Mesendoderm (in vitro differentiated cells): ENCODE results near the gene UTRN.
A peak's percentile ranks its signal among the peaks of the same experiment; 100 is the strongest.

Source experiments
- DNase-seq: peaks from one replicate; pipeline ENCODE4 v3.0.0; 2013
- H2AK5ac ChIP-seq: 2 replicates; pipeline ENCODE4 v1.6.1; 2013; ENCODE audit warnings: low read length, inconsistent platforms
- H2BK120ac ChIP-seq: 2 replicates; pipeline ENCODE4 v1.6.1; 2013; ENCODE audit warnings: low read depth, mild to moderate bottlenecking, low read length, moderate library complexity, mixed read lengths
- H2BK15ac ChIP-seq: replicated peaks from 2 replicates; pipeline ENCODE4 v1.6.1; 2013; ENCODE audit warnings: low read depth, mild to moderate bottlenecking, moderate library complexity
- H2BK5ac ChIP-seq: 2 replicates; pipeline ENCODE4 v1.6.1; 2013; ENCODE audit warnings: low read length, inconsistent platforms
- H3K18ac ChIP-seq: 2 replicates; pipeline ENCODE4 v1.6.1; 2013; ENCODE audit warnings: mild to moderate bottlenecking, low read length, mixed read lengths
- H3K23ac ChIP-seq: one replicate; pipeline ENCODE4 v1.6.1; 2013; ENCODE audit warnings: low read length
- H3K27ac ChIP-seq: 2 replicates; pipeline ENCODE4 v1.5.1; 2013; ENCODE audit warnings: low read depth, mild to moderate bottlenecking, inconsistent platforms, low read length, moderate library complexity
- H3K27me3 ChIP-seq: 2 replicates; pipeline ENCODE4 v1.6.1; 2013; ENCODE audit warnings: low read length, control low read depth, mild to moderate bottlenecking, inconsistent platforms; ENCODE audit not compliant: insufficient read depth, poor library complexity
- H3K36me3 ChIP-seq: 2 replicates; pipeline ENCODE4 v1.6.1; 2013; ENCODE audit warnings: low read length, inconsistent platforms; ENCODE audit not compliant: control insufficient read depth, insufficient read depth
- H3K4ac ChIP-seq: one replicate; pipeline ENCODE4 v1.6.1; 2013; ENCODE audit warnings: low read depth, mild to moderate bottlenecking, low read length, moderate library complexity
- H3K4me1 ChIP-seq: 2 replicates; pipeline ENCODE4 v1.6.1; 2013; ENCODE audit warnings: low read depth, low read length, inconsistent platforms; ENCODE audit not compliant: control insufficient read depth
- H3K4me2 ChIP-seq: 2 replicates; pipeline ENCODE4 v1.6.1; 2013; ENCODE audit warnings: low read length
- H3K4me3 ChIP-seq: 2 replicates; pipeline ENCODE4 v1.5.1; 2013; ENCODE audit warnings: mild to moderate bottlenecking, low read length
- H3K56ac ChIP-seq: one replicate; pipeline ENCODE4 v1.6.1; 2013; ENCODE audit warnings: low read length
- H3K79me1 ChIP-seq: 2 replicates; pipeline ENCODE4 v1.6.1; 2013; ENCODE audit warnings: low read length, inconsistent platforms
- H3K79me2 ChIP-seq: 2 replicates; pipeline ENCODE4 v1.6.1; 2013; ENCODE audit warnings: mild to moderate bottlenecking, low read length; ENCODE audit not compliant: control insufficient read depth, insufficient read depth
- H3K9ac ChIP-seq: 2 replicates; pipeline ENCODE4 v1.6.1; 2013; ENCODE audit warnings: low read length, inconsistent platforms
- H4K5ac ChIP-seq: one replicate; pipeline ENCODE4 v1.6.1; 2013; ENCODE audit warnings: low read length
- H4K8ac ChIP-seq: one replicate; pipeline ENCODE4 v1.6.1; 2013; ENCODE audit warnings: low read depth, mild to moderate bottlenecking, control low read depth, low read length, moderate library complexity
- WGBS: extraction: QIAGEN DNeasy Blood & Tissue Kit; methylation state at CpG from one replicate; pipeline ENCODE4 v1.1.7; 2013; ENCODE audit warnings: low lambda C conversion rate, missing lambda C conversion rate; ENCODE audit not compliant: insufficient coverage; ENCODE audit errors: extremely low coverage; 5-methylcytosine and 5-hydroxymethylcytosine counted together

The UTRN gene

GRCh38 chr6:144298194-144298593 is 13.1 kb downstream of the UTRN start:
- Histone ChIP-seq H3K23ac (no peak overlapping the region), H3K56ac (no peak overlapping the region), H3K9ac (no peak overlapping the region), H2AK5ac (no peak overlapping the region), H3K4me2 (no peak overlapping the region), H3K4me3 (no peak overlapping the region), H2BK15ac (no peak overlapping the region), H3K79me1 (peaks cover 5% of the 10 kb centered on the region), H3K27ac (no peak overlapping the region), H3K27me3 (no peaks in the 10 kb centered on the region), H3K4me1 (peaks cover 2% of the 10 kb centered on the region), H4K8ac (no peak overlapping the region), H3K4ac (no peak overlapping the region), H4K5ac (no peak overlapping the region), H3K79me2 (no peaks in the 10 kb centered on the region), H2BK120ac (no peak overlapping the region), H2BK5ac (no peak overlapping the region), H3K18ac (no peak overlapping the region), H3K36me3 (no peaks in the 10 kb centered on the region)
- WGBS: no CpG with 5 or more reads among the region's 5 CpGs
- DNase-seq: no peak

- no peak for DNase-seq
- Histone ChIP-seq H3K4ac (no peak overlapping the region), H3K18ac (no peak overlapping the region), H4K8ac (no peak overlapping the region), H2BK15ac (no peak overlapping the region), H3K4me3 (no peak overlapping the region), H3K79me2 (no peaks in the 10 kb centered on the region), H3K27me3 (no peaks in the 10 kb centered on the region), H3K36me3 (no peaks in the 10 kb centered on the region), H3K79me1 (peaks cover 5% of the 10 kb centered on the region), H2BK120ac (no peak overlapping the region), H3K56ac (no peak overlapping the region), H3K4me2 (no peak overlapping the region), H3K4me1 (peaks cover 2% of the 10 kb centered on the region), H3K23ac (no peak overlapping the region), H2BK5ac (no peak overlapping the region), H3K9ac (no peak overlapping the region), H3K27ac (no peak overlapping the region), H4K5ac (no peak overlapping the region), H2AK5ac (no peak overlapping the region)
- WGBS: no CpG with 5 or more reads among the region's 1 CpG
These were observed 13.8 kb downstream of the UTRN start for GRCh38 chr6:144298916-144299315.

GRCh38 chr6:144302701-144303372 is 17.7 kb downstream of the UTRN start:
- H4K5ac ChIP-seq: no peak overlapping the region
- no CpG with 5 or more reads among the region's 5 CpGs for whole genome bisulfite sequencing
- H3K4me1 ChIP-seq: peaks cover 2% of the 10 kb centered on the region
- no peak overlapping the region for H3K18ac ChIP-seq
- no peak overlapping the region for H3K4me3 ChIP-seq
- no peak overlapping the region for H4K8ac ChIP-seq
- H3K56ac ChIP-seq: no peak overlapping the region
- no peak overlapping the region for H2AK5ac ChIP-seq
- H3K36me3 ChIP-seq: no peaks in the 10 kb centered on the region
- no peaks in the 10 kb centered on the region for H3K27me3 ChIP-seq
- H3K23ac ChIP-seq: peak overlapping the region; percentile 74
- H2BK15ac ChIP-seq: no peak overlapping the region
- H2BK120ac ChIP-seq: no peak overlapping the region
- H2BK5ac ChIP-seq: no peak overlapping the region
- no peak overlapping the region for H3K4ac ChIP-seq
- no peaks in the 10 kb centered on the region for H3K79me2 ChIP-seq
- no peak overlapping the region for H3K27ac ChIP-seq
- no peak for DNase-seq
- no peak overlapping the region for H3K4me2 ChIP-seq
- peaks cover 8% of the 10 kb centered on the region for H3K79me1 ChIP-seq
- no peak overlapping the region for H3K9ac ChIP-seq

GRCh38 chr6:144304223-144304848 is 19.2 kb downstream of the UTRN start:
- no peaks in the 10 kb centered on the region for H3K36me3 ChIP-seq
- no CpG with 5 or more reads among the region's 4 CpGs for WGBS
- no peak overlapping the region for H2BK120ac ChIP-seq
- H3K79me1 ChIP-seq: peaks cover 5% of the 10 kb centered on the region
- H4K8ac ChIP-seq: no peak overlapping the region
- peak; percentile 56 for DNase-seq
- no peak overlapping the region for H3K18ac ChIP-seq
- H2AK5ac ChIP-seq: no peak overlapping the region
- H3K23ac ChIP-seq: no peak overlapping the region
- H3K4me2 ChIP-seq: no peak overlapping the region
- no peak overlapping the region for H3K4me3 ChIP-seq
- no peak overlapping the region for H2BK15ac ChIP-seq
- H3K4ac ChIP-seq: no peak overlapping the region
- no peak overlapping the region for H3K9ac ChIP-seq
- H3K79me2 ChIP-seq: no peaks in the 10 kb centered on the region
- no peak overlapping the region for H2BK5ac ChIP-seq
- H4K5ac ChIP-seq: no peak overlapping the region
- H3K27ac ChIP-seq: no peak overlapping the region
- H3K56ac ChIP-seq: no peak overlapping the region
- H3K27me3 ChIP-seq: no peaks in the 10 kb centered on the region
- H3K4me1 ChIP-seq: peaks cover 2% of the 10 kb centered on the region

- no peak overlapping the region for H3K23ac ChIP-seq
- H2AK5ac ChIP-seq: no peak overlapping the region
- no peak overlapping the region for H3K4me2 ChIP-seq
- no peaks in the 10 kb centered on the region for H3K79me2 ChIP-seq
- WGBS: no CpG with 5 or more reads among the region's 1 CpG
- H3K56ac ChIP-seq: no peak overlapping the region
- H3K36me3 ChIP-seq: no peaks in the 10 kb centered on the region
- no peak overlapping the region for H3K4me3 ChIP-seq
- H3K4ac ChIP-seq: no peak overlapping the region
- no peaks in the 10 kb centered on the region for H3K27me3 ChIP-seq
- no peak overlapping the region for H2BK15ac ChIP-seq
- peaks cover 2% of the 10 kb centered on the region for H3K4me1 ChIP-seq
- H4K5ac ChIP-seq: no peak overlapping the region
- H3K79me1 ChIP-seq: peaks cover 5% of the 10 kb centered on the region
- DNase-seq: no peak
- H2BK5ac ChIP-seq: no peak overlapping the region
- H3K9ac ChIP-seq: no peak overlapping the region
- no peak overlapping the region for H3K18ac ChIP-seq
- no peak overlapping the region for H2BK120ac ChIP-seq
- no peak overlapping the region for H4K8ac ChIP-seq
- no peak overlapping the region for H3K27ac ChIP-seq
These were observed 20.4 kb downstream of the UTRN start for GRCh38 chr6:144305567-144305966.

GRCh38 chr6:144305985-144306384 is 20.9 kb downstream of the UTRN start:
- Histone ChIP-seq H4K8ac (no peak overlapping the region), H3K4me2 (no peak overlapping the region), H3K9ac (no peak overlapping the region), H3K36me3 (no peaks in the 10 kb centered on the region), H2BK5ac (no peak overlapping the region), H3K18ac (no peak overlapping the region), H2BK15ac (no peak overlapping the region), H3K27me3 (no peaks in the 10 kb centered on the region), H2AK5ac (no peak overlapping the region), H2BK120ac (no peak overlapping the region), H3K4me3 (no peak overlapping the region), H3K79me2 (no peaks in the 10 kb centered on the region), H3K27ac (no peak overlapping the region), H3K4me1 (peaks cover 2% of the 10 kb centered on the region), H3K4ac (no peak overlapping the region), H3K56ac (no peak overlapping the region), H3K23ac (no peak overlapping the region), H3K79me1 (peaks cover 5% of the 10 kb centered on the region), H4K5ac (no peak overlapping the region)
- DNase-seq: no peak
- WGBS: no CpG with 5 or more reads among the region's 3 CpGs
